K562 (cell line): Measurements from ENCODE around the gene RAPSN. TPM values are rescaled to one million over a fixed set of nuclear protein-coding genes. Genes with fewer than 3 reads are reported as not detected.

Experiments
- ATAC-seq: fragments of 200-7000 bp; cut with Tn5 transposase; 3 replicates; pipeline ENCODE4 v1.9.1; 2020; ENCODE audit warnings: moderate library complexity
- BruUV-seq: library from RNA; stranded (reverse); fragments of 400-500 nt; replicated peaks from 2 replicates; lab custom pipeline; 2021; lab: Mats Ljungman, UMichigan
- CTCF ChIA-PET: fragments of 300-600 bp; formaldehyde crosslinking; extraction: SDS; loops from one replicate; lab custom pipeline; 2021; ENCODE audit warnings: low intra/inter-chr PET ratio; lab: Yijun Ruan, JAX
- POLR2A ChIA-PET: fragments of 300-600, 350-650 bp; sonication (Branson Sonifier 250); formaldehyde crosslinking; extraction: SDS; loops from one replicate; lab custom pipeline; 2021; ENCODE audit warnings: antibody characterized with exemption, inconsistent platforms; lab: Yijun Ruan, JAX
- DNase-seq, 4 experiments: peaks; one replicate each; pipeline versions ENCODE4 v3.0.0 to v3.0.0-alpha.2; 2011 to 2018; ENCODE audit warnings: low spot score in 3 of 4, mixed read lengths in 3 of 4; ENCODE audit errors: extremely low read depth in 1 of 4
- FAIRE-seq: peaks from 2 replicates; lab custom pipeline; 2011; peaks lifted over from hg19 to GRCh38; lab: Jason Lieb, UNC
- H2AFZ ChIP-seq: 2 replicates; pipeline ENCODE4 v1.6.0; 2011; ENCODE audit warnings: low read depth, low read length, control low read depth, inconsistent platforms
- H3K27ac ChIP-seq: fragments of 200-600 bp; 3 replicates; pipeline ENCODE4 v1.8.0; 2011; ENCODE audit warnings: low read depth, mild to moderate bottlenecking, control low read depth, inconsistent platforms, low read length, moderate library complexity, mixed read lengths; ENCODE audit errors: extremely low read depth
- H3K27me3 ChIP-seq, 2 experiments: fragments of 300-600 bp in 1 of 2; 2 replicates in 1 of 2; 3 replicates in 1 of 2; pipeline versions ENCODE4 v1.6.0 to v1.8.0; 2011; ENCODE audit warnings: inconsistent platforms in 2 of 2, low read length in 2 of 2, mild to moderate bottlenecking in 1 of 2, mixed read lengths in 1 of 2, moderate library complexity in 1 of 2; ENCODE audit not compliant: control insufficient read depth in 2 of 2, insufficient read depth in 2 of 2
- H3K36me3 ChIP-seq: fragments of 300-600 bp; 3 replicates; pipeline ENCODE4 v1.8.0; 2011; ENCODE audit warnings: mild to moderate bottlenecking, low read length, inconsistent platforms; ENCODE audit not compliant: control insufficient read depth, insufficient read depth
- H3K4me1 ChIP-seq, 2 experiments: fragments of 200-600 bp in 1 of 2; replicated peaks in 1 of 2; 2 replicates in 1 of 2; 3 replicates in 1 of 2; pipeline versions ENCODE4 v1.5.1 to v1.8.0; 2011; ENCODE audit warnings: inconsistent platforms in 2 of 2, low read length in 2 of 2, mild to moderate bottlenecking in 1 of 2, mixed read lengths in 1 of 2, moderate library complexity in 1 of 2; ENCODE audit not compliant: control insufficient read depth in 2 of 2, insufficient read depth in 2 of 2
- H3K4me2 ChIP-seq: 2 replicates; pipeline ENCODE4 v1.6.1; 2011; ENCODE audit warnings: low read length, control low read depth, inconsistent platforms, mixed read lengths; ENCODE audit not compliant: insufficient read depth
- H3K4me3 ChIP-seq: fragments of 200-600 bp; sonication (generic), shearing (Covaris generic); 2 replicates; pipeline ENCODE4 v1.5.1; 2016; ENCODE audit warnings: control low read depth, inconsistent platforms
- H3K79me2 ChIP-seq: fragments of 200-600 bp; 3 replicates; pipeline ENCODE4 v1.8.0; 2011; ENCODE audit warnings: low read length, inconsistent platforms; ENCODE audit not compliant: control insufficient read depth, insufficient read depth
- H3K9ac ChIP-seq, 2 experiments: 2 replicates each; pipeline versions ENCODE4 v1.6.0 to v1.6.1; 2011; ENCODE audit warnings: low read depth in 2 of 2, low read length in 2 of 2, control low read depth in 1 of 2, inconsistent platforms in 1 of 2, mild to moderate bottlenecking in 1 of 2, mixed read lengths in 1 of 2; ENCODE audit not compliant: insufficient read depth in 1 of 2
- H3K9me1 ChIP-seq: one replicate; pipeline ENCODE4 v1.6.0; 2011; ENCODE audit warnings: inconsistent platforms, mild to moderate bottlenecking, low read length, moderate library complexity; ENCODE audit not compliant: control insufficient read depth, insufficient read depth
- H3K9me3 ChIP-seq: replicated peaks from 2 replicates; pipeline ENCODE4 v1.5.1; 2011; ENCODE audit warnings: low read depth, low read length, inconsistent platforms; ENCODE audit not compliant: control insufficient read depth, insufficient read depth
- H4K20me1 ChIP-seq: replicated peaks from 2 replicates; pipeline ENCODE4 v1.6.1; 2011; ENCODE audit warnings: low read length, inconsistent platforms, mixed read lengths; ENCODE audit not compliant: control insufficient read depth, insufficient read depth
- MLLT1 ChIP-seq, 2 experiments: fragments of 450-650 bp; IDR thresholded peaks; 2 replicates each; pipeline ENCODE4 v1.6.1; 2016
- NR2C1 ChIP-seq, 2 experiments: fragments of 450-650 bp; IDR thresholded peaks; 2 replicates each; pipeline ENCODE4 v1.6.1; 2017; ENCODE audit warnings: mild to moderate bottlenecking in 2 of 2, antibody characterized with exemption in 1 of 2, inconsistent platforms in 1 of 2, missing compliant biosample characterization in 1 of 2, missing genetic modification characterization in 1 of 2
- NR2C2 ChIP-seq, 2 experiments: fragments of 200-800 bp in 1 of 2; sonication (Bioruptor generic) in 1 of 2; sonication (generic) in 1 of 2; formaldehyde crosslinking in 1 of 2; IDR thresholded peaks; 2 replicates each; pipeline versions ENCODE4 v1.6.1 to v1.8.0; 2016 to 2022; ENCODE audit warnings: mild to moderate bottlenecking in 1 of 2, missing compliant biosample characterization in 1 of 2, missing genetic modification characterization in 1 of 2, missing genetic modification reagents in 1 of 2
- SRSF1 ChIP-seq: fragments of 200-400 bp; formaldehyde crosslinking; IDR thresholded peaks from 2 replicates; pipeline ENCODE4 v1.6.1; 2017; ENCODE audit warnings: mild to moderate bottlenecking, low read depth, low read length, moderate library complexity
- TFAP4 ChIP-seq: sonication (generic); formaldehyde crosslinking; IDR thresholded peaks from 2 replicates; pipeline ENCODE4 v1.8.0; 2022; ENCODE audit warnings: missing genetic modification reagents, mild to moderate bottlenecking, moderate library complexity, borderline replicate concordance
- WGBS: fragments of 100-300 bp; shearing (Covaris generic); methylation state at CpG from one replicate; pipeline ENCODE4 v1.1.6; 2016; ENCODE audit warnings: low coverage, mixed read lengths; ENCODE audit not compliant: insufficient coverage; ENCODE audit errors: missing lambda C conversion rate; 5-methylcytosine and 5-hydroxymethylcytosine counted together
- in situ Hi-C: fragments of 300-500 bp; cut with MboI; formaldehyde crosslinking; loops from 4 replicates; pipeline ENCODE4 v1.15.0; 2018; ENCODE audit warnings: inconsistent platforms, mixed read lengths
- intact Hi-C: fragments of 100-400 bp; cut with micrococcal nuclease; formaldehyde crosslinking; loops from 2 replicates; pipeline ENCODE4 v1.14.2; 2022
- polyA plus RNA-seq, 8 experiments: library from polyadenylated mRNA; depleted of rRNA in 4 of 8; stranded (reverse) in 5 of 8; unstranded in 3 of 8; fragments of >200 nt; fragmentation: Nextera tagmentation in 2 of 8; fragmentation: Illumina TruSeq in 1 of 8; extraction: Ambion mirVana in 2 of 8; extraction: Trizol in 1 of 8; gene quantifications; 2 replicates each; pipeline versions ENCODE4 v1.2.1 to v1.2.3, GENCODE V29; 2011 to 2014; ENCODE audit warnings: inconsistent platforms in 1 of 8, missing spikeins in 1 of 8
- total RNA-seq, 7 experiments: library from RNA; depleted of rRNA in 6 of 7; stranded (reverse); fragments of >200 nt in 6 of 7; fragmentation: Illumina TruSeq in 2 of 7; extraction: Trizol in 2 of 7; gene quantifications; 2 replicates each; pipeline versions ENCODE4 v1.2.1 to v1.2.3, GENCODE V29; 2011 to 2021; ENCODE audit warnings: low replicate concordance in 1 of 7

RAPSN gene
- total and polyA plus RNA-seq, 9 of the 15 experiments (the other 6 are each of a cell fraction or from before 2014, with no cell fraction given): 0.06 to 0.11 TPM; not detected in 7

- Histone ChIP-seq H3K27ac (no peak overlapping the region), H3K27me3 (no peaks in the 10 kb centered on the region), H3K36me3 (peaks cover 91% of the 10 kb centered on the region), H3K4me3 (no peak overlapping the region), H3K9me1 (no peaks in the 10 kb centered on the region), H4K20me1 (peaks cover 18% of the 10 kb centered on the region; the same call in 1 of the 2 replicates), H3K4me1 (no peaks in the 10 kb centered on the region), H3K4me2 (no peak overlapping the region), H3K9me3 (no peaks in the 10 kb centered on the region), H3K79me2 (peaks cover 4% of the 10 kb centered on the region; the same call in 1 of the 3 replicates), H2AFZ (no peak overlapping the region), H3K9ac (no peak overlapping the region)
- ATAC-seq: peak; percentile 24; the same call in 2 of the 3 replicates
- ChIA-PET POLR2A (no interaction called here), CTCF (no interaction called here)
- peak in 1 of 2 experiments; percentile 65; a peak in 1 of 4 replicates for TF ChIP-seq MLLT1 (IDR thresholded peaks at IDR 0.05)
- TF ChIP-seq NR2C2 (CRISPR knock-in tag; IDR thresholded peaks at IDR 0.05): peak; percentile 87
- TF ChIP-seq NR2C2 (tag; IDR thresholded peaks at IDR 0.05): peak; percentile 91
- TF ChIP-seq SRSF1: no peak
- peak; percentile 95 for TF ChIP-seq NR2C1 (IDR thresholded peaks at IDR 0.05)
- TF ChIP-seq NR2C1 (tag; IDR thresholded peaks at IDR 0.05): peak; percentile 91
- no peak for TF ChIP-seq TFAP4 (CRISPR knock-in tag)
- no TSS peak for BruUV-seq
- no peak for DNase-seq
- intact Hi-C loops: no loop called here
- FAIRE-seq: no peak
- in situ Hi-C loops: no loop called here
- WGBS: 63% methylated on average over 7 of the region's 8 CpGs
Observed at GRCh38 chr11:47468598-47469214, 19.8 kb upstream of the RAPSN start.
